Vagina (tissue), 2 donors: ENCODE results near the gene MXRA7. TPM values are rescaled to one million over a fixed set of nuclear protein-coding genes. Genes with fewer than 3 reads are reported as not detected.

Source experiments
- DNase-seq, 2 donors: peaks; one replicate each; pipeline ENCODE4 v3.0.0-alpha.2; 2017; ENCODE audit errors: extremely low spot score in 2 of 2
- H3K27ac ChIP-seq: fragments of 200-600 bp; sonication (generic); one replicate; pipeline ENCODE4 v1.5.1; 2019
- H3K27me3 ChIP-seq: fragments of 200-600 bp; sonication (generic); one replicate; pipeline ENCODE4 v1.5.1; 2019
- H3K36me3 ChIP-seq, 2 donors: fragments of 200-600 bp; sonication (generic); one replicate each; pipeline ENCODE4 v1.5.1; 2017 to 2019
- H3K4me1 ChIP-seq: fragments of 200-600 bp; sonication (generic); one replicate; pipeline ENCODE4 v1.5.1; 2019
- H3K4me3 ChIP-seq, 2 donors: fragments of 200-600 bp; sonication (generic); 1 replicate in 1 of 2; 2 replicates in 1 of 2; pipeline ENCODE4 v1.5.1; 2016 to 2019
- H3K9me3 ChIP-seq: fragments of 200-600 bp; sonication (generic); one replicate; pipeline ENCODE4 v1.5.1; 2019
- POLR2A ChIP-seq, 2 donors: fragments of 450-650 bp; IDR thresholded peaks; one replicate each; pipeline ENCODE4 v1.6.1; 2017; ENCODE audit warnings: antibody characterized with exemption in 2 of 2, mild to moderate bottlenecking in 2 of 2, moderate library complexity in 2 of 2
- POLR2AphosphoS5 ChIP-seq, 2 donors: sonication (generic); formaldehyde crosslinking; IDR thresholded peaks; one replicate each; pipeline ENCODE4 v1.9.0; 2017; ENCODE audit warnings: antibody characterized with exemption in 2 of 2, mild to moderate bottlenecking in 2 of 2, low read depth in 1 of 2; ENCODE audit not compliant: insufficient read depth in 1 of 2
- intact Hi-C: fragments of 100-400 bp; cut with DNase I; formaldehyde crosslinking; loops from one replicate; pipeline ENCODE4 v1.15.1; 2023
- total RNA-seq: library from RNA; depleted of rRNA; stranded (reverse); fragments of >200 nt; gene quantifications from one replicate; pipeline ENCODE4 v1.2.3, GENCODE V29; 2016
- TF ChIP-seq, protein P1 (sequence below), 3 experiments: fragments of 450-650 bp in 2 of 3; fragments of 200-600 bp in 1 of 3; sonication (generic) in 1 of 3; IDR thresholded peaks; one replicate each; pipeline ENCODE4 v1.5.1; 2017 to 2019; ENCODE audit warnings: antibody characterized with exemption in 3 of 3, mild to moderate bottlenecking in 2 of 3, moderate library complexity in 2 of 3

Gene MXRA7
- total RNA-seq, 1 donor from 2014 or later: 114 TPM

DNA sequence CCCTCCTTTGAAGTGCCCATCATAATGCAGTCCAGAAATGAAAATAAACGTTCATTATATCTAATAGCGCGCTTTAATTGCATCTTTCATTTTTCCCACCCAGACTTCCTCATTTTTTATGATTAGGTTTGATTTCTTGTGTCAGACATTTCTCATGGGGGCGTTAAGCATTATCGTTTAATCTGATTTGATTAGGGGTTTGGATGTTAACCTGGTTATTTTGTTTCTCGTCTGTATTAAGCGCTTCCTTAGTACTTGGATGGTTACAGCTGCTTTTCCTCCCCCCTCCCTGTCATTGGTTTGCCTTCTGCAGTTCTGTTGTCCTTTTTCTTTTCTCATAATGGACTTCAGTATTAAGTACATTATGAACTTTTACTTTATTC lies 27.7 kb upstream of the MXRA7 start:
- TF ChIP-seq POLR2A (IDR thresholded peaks at IDR 0.05): no peak
- TF ChIP-seq, protein P1, sequence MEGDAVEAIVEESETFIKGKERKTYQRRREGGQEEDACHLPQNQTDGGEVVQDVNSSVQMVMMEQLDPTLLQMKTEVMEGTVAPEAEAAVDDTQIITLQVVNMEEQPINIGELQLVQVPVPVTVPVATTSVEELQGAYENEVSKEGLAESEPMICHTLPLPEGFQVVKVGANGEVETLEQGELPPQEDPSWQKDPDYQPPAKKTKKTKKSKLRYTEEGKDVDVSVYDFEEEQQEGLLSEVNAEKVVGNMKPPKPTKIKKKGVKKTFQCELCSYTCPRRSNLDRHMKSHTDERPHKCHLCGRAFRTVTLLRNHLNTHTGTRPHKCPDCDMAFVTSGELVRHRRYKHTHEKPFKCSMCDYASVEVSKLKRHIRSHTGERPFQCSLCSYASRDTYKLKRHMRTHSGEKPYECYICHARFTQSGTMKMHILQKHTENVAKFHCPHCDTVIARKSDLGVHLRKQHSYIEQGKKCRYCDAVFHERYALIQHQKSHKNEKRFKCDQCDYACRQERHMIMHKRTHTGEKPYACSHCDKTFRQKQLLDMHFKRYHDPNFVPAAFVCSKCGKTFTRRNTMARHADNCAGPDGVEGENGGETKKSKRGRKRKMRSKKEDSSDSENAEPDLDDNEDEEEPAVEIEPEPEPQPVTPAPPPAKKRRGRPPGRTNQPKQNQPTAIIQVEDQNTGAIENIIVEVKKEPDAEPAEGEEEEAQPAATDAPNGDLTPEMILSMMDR (IDR thresholded peaks at IDR 0.05): no peak
- TF ChIP-seq POLR2AphosphoS5 (IDR thresholded peaks at IDR 0.05; ENCODE audit: insufficient read depth in 1 of 2, low read depth in 1 of 2): no peak
- H3K4me1 ChIP-seq: peaks cover 54% of the 10 kb centered on the region
- intact Hi-C loops: no loop called here

DNA sequence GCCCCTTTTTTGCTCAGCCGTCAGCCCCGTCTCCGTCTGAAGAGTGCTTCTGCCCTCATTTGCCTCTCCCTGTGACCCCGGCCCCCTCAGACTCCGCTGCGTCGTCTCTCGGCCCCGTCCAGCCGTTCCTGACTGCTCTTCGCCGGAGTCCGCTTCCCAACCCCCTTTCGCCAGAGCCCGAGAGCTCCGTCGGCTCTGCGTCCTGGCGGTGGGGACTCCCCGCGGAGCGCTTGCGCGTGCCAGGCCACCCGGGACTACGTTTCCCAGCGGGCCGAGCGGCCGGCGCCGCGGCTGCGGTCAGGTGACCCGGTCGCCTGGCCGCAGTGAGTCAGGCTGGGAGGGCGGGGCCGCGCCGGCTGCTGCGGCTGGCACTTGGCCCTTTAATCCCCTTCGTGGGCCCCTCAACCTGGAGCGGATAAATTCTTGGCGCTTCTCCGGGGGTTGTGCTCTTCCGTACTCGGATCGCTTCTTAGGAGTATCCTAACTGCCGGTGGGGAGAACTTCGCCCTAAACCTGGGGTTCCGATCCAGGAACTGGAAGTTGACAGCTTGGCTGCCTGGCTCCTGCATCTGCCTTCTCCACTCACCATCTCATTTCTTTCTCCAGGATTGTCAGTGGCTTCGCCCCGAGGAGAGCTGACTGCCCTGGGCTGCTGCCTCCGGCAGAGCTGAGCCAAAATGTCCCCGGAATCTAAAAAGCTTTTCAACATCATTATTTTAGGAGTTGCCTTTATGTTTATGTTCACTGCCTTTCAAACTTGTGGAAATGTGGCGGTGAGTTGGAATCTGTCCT lies 27.1 kb upstream of the MXRA7 start, which contains the start of gene MFSD11:
Gene MFSD11 (plus strand): TSS at position 444 of the 792 bp plus-strand sequence. CDS start 234 bp downstream, at position 678.
- peaks cover 59% of the 10 kb centered on the region for H3K4me1 ChIP-seq
- peak within 1 kb of the TSS; percentile 99 for H3K27ac ChIP-seq
- H3K9me3 ChIP-seq: no peaks in the 10 kb centered on the region
- intact Hi-C loops: no loop called here
- peaks cover 0 to 41% of the 10 kb centered on the region in 2 donors for H3K36me3 ChIP-seq
- peak within 1 kb of the TSS; percentile 98 to 100 for H3K4me3 ChIP-seq
- TF ChIP-seq, protein P1 (IDR thresholded peaks at IDR 0.05): no peak
- TF ChIP-seq POLR2AphosphoS5 (IDR thresholded peaks at IDR 0.05; ENCODE audit: insufficient read depth in 1 of 2, low read depth in 1 of 2): peak in 1 of 2 donors; percentile 11
- DNase-seq: no peak
- H3K27me3 ChIP-seq: no peaks in the 10 kb centered on the region

More for the DNA sequence above, 27.7 kb upstream of the MXRA7 start:
- peak overlapping the region; percentile 99 for H3K27ac ChIP-seq
- peaks cover 0 to 38% of the 10 kb centered on the region in 2 donors for H3K36me3 ChIP-seq
- H3K27me3 ChIP-seq: no peaks in the 10 kb centered on the region
- DNase-seq: no peak
- H3K9me3 ChIP-seq: no peaks in the 10 kb centered on the region
- H3K4me3 ChIP-seq: peak overlapping the region; percentile 98 to 100

DNA sequence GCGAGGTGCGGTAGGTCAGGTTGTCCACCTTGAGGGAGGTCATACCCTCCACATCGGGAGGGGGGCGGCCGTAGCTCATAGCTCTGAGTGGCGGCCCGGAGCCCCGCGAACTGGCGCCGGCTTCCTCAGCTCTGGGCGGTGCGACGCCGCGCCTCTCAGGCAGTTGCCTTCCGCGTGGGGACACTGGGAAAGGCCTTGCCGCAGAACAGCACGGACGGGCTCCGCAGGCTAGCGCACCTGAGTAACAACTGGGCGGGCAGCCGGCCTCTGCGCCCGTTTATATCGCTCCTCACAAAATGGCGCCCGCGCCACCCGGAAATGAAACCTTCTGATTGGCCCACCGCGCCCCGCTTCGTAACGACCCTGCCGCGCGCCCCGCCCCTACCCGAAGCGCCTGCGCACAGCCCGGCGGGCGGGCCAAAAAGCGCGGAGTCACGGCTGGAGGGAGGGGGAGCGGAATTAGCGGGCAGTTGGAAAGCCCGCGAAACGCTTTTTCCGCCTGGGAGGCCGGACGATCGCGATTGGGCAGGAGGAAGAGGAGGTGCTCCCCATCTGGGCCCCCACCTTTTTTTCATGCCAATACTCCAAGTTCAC lies 26.4 kb upstream of the MXRA7 start, which contains the start of gene SRSF2:
Gene SRSF2 (minus strand): TSS at position 250 of the 594 bp plus-strand sequence. CDS start 171 bp downstream, at position 79.
- H3K36me3 ChIP-seq: peaks cover 0 to 40% of the 10 kb centered on the region in 2 donors
- peak; percentile 99 to 100 for DNase-seq
- intact Hi-C loops: no loop called here
- peak; percentile 85 to 100 for TF ChIP-seq POLR2A (IDR thresholded peaks at IDR 0.05)
- TF ChIP-seq, protein P1 (IDR thresholded peaks at IDR 0.05): peak in 1 of 3 experiments; percentile 13
- peak; percentile 98 to 100 for TF ChIP-seq POLR2AphosphoS5 (IDR thresholded peaks at IDR 0.05; ENCODE audit: insufficient read depth in 1 of 2, low read depth in 1 of 2)
- H3K9me3 ChIP-seq: no peaks in the 10 kb centered on the region
- no peaks in the 10 kb centered on the region for H3K27me3 ChIP-seq
- H3K4me3 ChIP-seq: peak within 1 kb of the TSS; percentile 98 to 100
- H3K27ac ChIP-seq: peak within 1 kb of the TSS; percentile 99
- peaks cover 65% of the 10 kb centered on the region for H3K4me1 ChIP-seq

DNA sequence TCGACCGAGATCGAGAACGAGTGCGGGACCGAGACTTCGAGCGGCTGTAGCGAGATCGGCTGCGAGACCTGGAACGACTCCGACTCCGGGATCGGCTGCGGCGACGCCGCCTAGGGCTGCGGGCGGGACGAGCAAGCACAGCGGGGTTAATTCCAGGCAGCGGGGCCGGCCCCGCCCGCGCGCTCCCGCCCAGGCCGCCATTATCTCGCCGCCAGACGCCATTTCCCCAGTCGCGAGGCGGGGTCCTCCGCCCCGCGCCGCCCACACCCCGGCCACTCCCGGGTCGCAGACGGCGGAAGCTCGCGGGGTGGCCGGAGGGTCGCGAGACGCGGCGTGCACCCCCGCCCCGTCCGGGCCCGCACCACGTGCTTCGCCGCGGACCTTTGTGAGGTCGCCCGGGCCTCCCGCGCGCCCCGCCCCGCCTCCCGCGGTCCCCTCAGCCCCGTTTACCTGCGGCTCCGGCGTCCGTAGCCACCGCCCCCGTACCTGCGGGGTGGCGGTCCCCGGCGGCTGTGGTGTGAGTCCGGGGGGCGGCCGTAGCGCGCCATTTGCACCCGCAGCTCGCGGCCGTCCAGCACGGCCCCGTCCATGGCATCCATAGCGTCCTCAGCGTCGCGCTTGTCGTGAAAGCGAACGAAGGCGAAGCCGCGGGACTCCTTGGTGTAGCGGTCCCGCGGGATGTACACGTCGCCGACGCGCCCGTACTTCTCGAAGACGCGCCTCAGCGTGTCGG lies 25.8 kb upstream of the MXRA7 start:
- Histone ChIP-seq H3K4me1 (peaks cover 72% of the 10 kb centered on the region), H3K36me3 (peaks cover 0 to 39% of the 10 kb centered on the region in 2 donors)

More for the DNA sequence above, 25.8 kb upstream of the MXRA7 start:
- Histone ChIP-seq H3K27me3 (no peaks in the 10 kb centered on the region), H3K9me3 (no peaks in the 10 kb centered on the region), H3K27ac (peak overlapping the region; percentile 99), H3K4me3 (peak overlapping the region; percentile 98 to 100)
- DNase-seq: no peak
- TF ChIP-seq, protein P1 (IDR thresholded peaks at IDR 0.05): no peak
- TF ChIP-seq POLR2A (IDR thresholded peaks at IDR 0.05) (peak in 1 of 2 donors; percentile 64), POLR2AphosphoS5 (IDR thresholded peaks at IDR 0.05; ENCODE audit: insufficient read depth in 1 of 2, low read depth in 1 of 2) (no peak)
- intact Hi-C loops: no loop called here
